ENCODE results near the gene ZBTB12.
"Not testable (repeated sequence)": the region's sequence is repeated elsewhere in the genome, so short reads cannot be mapped to it uniquely, and the experiment has no call there.

The ZBTB12 gene

GRCh38 chr6:31930962-31931361 is 29.1 kb upstream of the ZBTB12 start:
- Mint-ChIP-seq H3K4me3 (no peak overlapping the region), H3K27me3 (peaks cover 15% of the 10 kb centered on the region), H3K4me1 (no peaks in the 10 kb centered on the region), H3K27ac (no peak overlapping the region), H3K9me3 (no peaks in the 10 kb centered on the region)
- DNase-seq (no peak), ATAC-seq (no peak)

- no peak for DNase-seq
- no peaks in the 10 kb centered on the region for H3K9me3 Mint-ChIP-seq
- ATAC-seq, result no peak
- peaks cover 8% of the 10 kb centered on the region for H3K27me3 Mint-ChIP-seq
- H3K27ac Mint-ChIP-seq, result no peak overlapping the region
- no peaks in the 10 kb centered on the region for H3K4me1 Mint-ChIP-seq
- H3K4me3 Mint-ChIP-seq, result no peak overlapping the region
Observed at GRCh38 chr6:31928672-31928939, 26.7 kb upstream of the ZBTB12 start.

GRCh38 chr6:31927863-31928671 is 26.2 kb upstream of the ZBTB12 start:
- peaks cover 3% of the 10 kb centered on the region for H3K27me3 Mint-ChIP-seq
- no peak overlapping the region for H3K4me3 Mint-ChIP-seq
- no peaks in the 10 kb centered on the region for H3K4me1 Mint-ChIP-seq
- no peaks in the 10 kb centered on the region for H3K9me3 Mint-ChIP-seq
- no peak for ATAC-seq
- DNase-seq, result no peak
- H3K27ac Mint-ChIP-seq, result peak overlapping the region in 1 of 2 donors; percentile 10

- no peaks in the 10 kb centered on the region for H3K4me1 Mint-ChIP-seq
- no peaks in the 10 kb centered on the region for H3K27me3 Mint-ChIP-seq
- H3K9me3 Mint-ChIP-seq, result no peaks in the 10 kb centered on the region
- ATAC-seq, result no peak
- H3K27ac Mint-ChIP-seq, result peak within 1 kb of the TSS; percentile 5 to 10
- DNase-seq, result no peak
- no peak within 1 kb of the TSS for H3K4me3 Mint-ChIP-seq
Observed at GRCh38 chr6:31927242-31927862, 25.5 kb upstream of the ZBTB12 start, which contains the start of gene C2. TSS of gene C2 (plus strand) at chr6:31927717. CDS start at chr6:31927753, 36 bp downstream.

- Mint-ChIP-seq H3K4me3 (no peak overlapping the region), H3K27ac (no peak overlapping the region), H3K4me1 (no peaks in the 10 kb centered on the region), H3K9me3 (no peaks in the 10 kb centered on the region), H3K27me3 (no peaks in the 10 kb centered on the region)
- peak; percentile 65 for ATAC-seq
- DNase-seq, result no peak
Observed at GRCh38 chr6:31922942-31923341, 21.1 kb upstream of the ZBTB12 start.

- H3K4me1 Mint-ChIP-seq, result no peaks in the 10 kb centered on the region
- DNase-seq, result no peak
Observed at GRCh38 chr6:31920811-31921210, 18.9 kb upstream of the ZBTB12 start.

GRCh38 chr6:31919624-31920303 is 17.9 kb upstream of the ZBTB12 start:
- DNase-seq, result no peak
- H3K4me1 Mint-ChIP-seq, result no peaks in the 10 kb centered on the region

More at GRCh38 chr6:31920811-31921210, 18.9 kb upstream of the ZBTB12 start:
- Mint-ChIP-seq H3K9me3 (no peaks in the 10 kb centered on the region), H3K27ac (peak overlapping the region in 1 of 2 donors; percentile 12), H3K27me3 (peaks cover 4% of the 10 kb centered on the region), H3K4me3 (no peak overlapping the region)
- ATAC-seq, result no peak

GRCh38 chr6:31918069-31918720 is 16.3 kb upstream of the ZBTB12 start:
- Mint-ChIP-seq H3K4me3 (no peak overlapping the region), H3K27me3 (peaks cover 11% of the 10 kb centered on the region), H3K9me3 (no peaks in the 10 kb centered on the region), H3K27ac (peak overlapping the region in 1 of 2 donors; percentile 33), H3K4me1 (no peaks in the 10 kb centered on the region)
- ATAC-seq, result no peak
- no peak for DNase-seq

More at GRCh38 chr6:31919624-31920303, 17.9 kb upstream of the ZBTB12 start:
- no peak overlapping the region for H3K4me3 Mint-ChIP-seq
- no peaks in the 10 kb centered on the region for H3K9me3 Mint-ChIP-seq
- peaks cover 11% of the 10 kb centered on the region for H3K27me3 Mint-ChIP-seq
- H3K27ac Mint-ChIP-seq, result no peak overlapping the region
- no peak for ATAC-seq

GRCh38 chr6:31915756-31916155 is 13.9 kb upstream of the ZBTB12 start:
- Mint-ChIP-seq H3K27ac (no peak overlapping the region), H3K9me3 (no peaks in the 10 kb centered on the region), H3K4me3 (no peak overlapping the region), H3K27me3 (peaks cover 20% of the 10 kb centered on the region), H3K4me1 (peaks cover 8% of the 10 kb centered on the region)
- no peak for DNase-seq
- no peak for ATAC-seq

- ATAC-seq (no peak), DNase-seq (no peak)
- peaks cover 20% of the 10 kb centered on the region for H3K27me3 Mint-ChIP-seq
- no peaks in the 10 kb centered on the region for H3K9me3 Mint-ChIP-seq
- no peak overlapping the region for H3K4me3 Mint-ChIP-seq
- peaks cover 8% of the 10 kb centered on the region for H3K4me1 Mint-ChIP-seq
- H3K27ac Mint-ChIP-seq, result no peak overlapping the region
Observed at GRCh38 chr6:31915351-31915750, 13.5 kb upstream of the ZBTB12 start.

- H3K27me3 Mint-ChIP-seq, result peaks cover 20% of the 10 kb centered on the region
- no peak overlapping the region for H3K4me3 Mint-ChIP-seq
- peaks cover 8% of the 10 kb centered on the region for H3K4me1 Mint-ChIP-seq
- peak overlapping the region in 1 of 2 donors; percentile 34 for H3K27ac Mint-ChIP-seq
- H3K9me3 Mint-ChIP-seq, result no peaks in the 10 kb centered on the region
- no peak for DNase-seq
- ATAC-seq, result no peak
Observed at GRCh38 chr6:31911826-31912585, 10.1 kb upstream of the ZBTB12 start.

- not testable (repeated sequence) for H3K4me1 Mint-ChIP-seq, H3K4me3 Mint-ChIP-seq, DNase-seq, H3K9me3 Mint-ChIP-seq, ATAC-seq, H3K27ac Mint-ChIP-seq
- peaks cover 18% of the 10 kb centered on the region for H3K27me3 Mint-ChIP-seq
Observed at GRCh38 chr6:31909298-31909697, 7.4 kb upstream of the ZBTB12 start.

- H3K9me3 Mint-ChIP-seq, result no peaks in the 10 kb centered on the region
- H3K27me3 Mint-ChIP-seq, result peaks cover 18% of the 10 kb centered on the region
- H3K4me3 Mint-ChIP-seq, result no peak overlapping the region
- no peak overlapping the region for H3K27ac Mint-ChIP-seq
- peaks cover 8% of the 10 kb centered on the region for H3K4me1 Mint-ChIP-seq
- no peak for DNase-seq
- peak; percentile 69 for ATAC-seq
Observed at GRCh38 chr6:31908791-31909190, 6.9 kb upstream of the ZBTB12 start.

GRCh38 chr6:31908255-31908654 is 6.4 kb upstream of the ZBTB12 start:
- H3K4me1 Mint-ChIP-seq, ATAC-seq, H3K27ac Mint-ChIP-seq, H3K9me3 Mint-ChIP-seq, H3K4me3 Mint-ChIP-seq, DNase-seq: not testable (repeated sequence)
- H3K27me3 Mint-ChIP-seq, result peaks cover 18% of the 10 kb centered on the region

GRCh38 chr6:31907158-31907813 is 5.4 kb upstream of the ZBTB12 start:
- H3K4me3 Mint-ChIP-seq, result no peak overlapping the region
- ATAC-seq (no peak), DNase-seq (no peak)
- peaks cover 14% of the 10 kb centered on the region for H3K4me1 Mint-ChIP-seq
- peaks cover 14% of the 10 kb centered on the region for H3K27me3 Mint-ChIP-seq
- no peak overlapping the region for H3K27ac Mint-ChIP-seq
- no peaks in the 10 kb centered on the region for H3K9me3 Mint-ChIP-seq

Data from stimulated activated naive CD8-positive, alpha-beta T cell treated with anti-CD3 and anti-CD28 coated beads, Interleukin-15, amount 100 ng/mL, for 72 hours (primary cell).